Activated CD4-positive, alpha-beta T cell treated with anti-CD3 and anti-CD28 coated beads, Interleukin-2, Interleukin-4, amounts not matched to agents 100 ng/mL and 50 ng/mL, durations not matched to agents 16 hours and 8 hours (primary cell): Measurements from ENCODE around the gene TCEA2.

Source experiments
- DNase-seq: peaks from one replicate; pipeline ENCODE4 v3.0.0-alpha.2; 2020; ENCODE audit warnings: low spot score

Gene TCEA2

DNA sequence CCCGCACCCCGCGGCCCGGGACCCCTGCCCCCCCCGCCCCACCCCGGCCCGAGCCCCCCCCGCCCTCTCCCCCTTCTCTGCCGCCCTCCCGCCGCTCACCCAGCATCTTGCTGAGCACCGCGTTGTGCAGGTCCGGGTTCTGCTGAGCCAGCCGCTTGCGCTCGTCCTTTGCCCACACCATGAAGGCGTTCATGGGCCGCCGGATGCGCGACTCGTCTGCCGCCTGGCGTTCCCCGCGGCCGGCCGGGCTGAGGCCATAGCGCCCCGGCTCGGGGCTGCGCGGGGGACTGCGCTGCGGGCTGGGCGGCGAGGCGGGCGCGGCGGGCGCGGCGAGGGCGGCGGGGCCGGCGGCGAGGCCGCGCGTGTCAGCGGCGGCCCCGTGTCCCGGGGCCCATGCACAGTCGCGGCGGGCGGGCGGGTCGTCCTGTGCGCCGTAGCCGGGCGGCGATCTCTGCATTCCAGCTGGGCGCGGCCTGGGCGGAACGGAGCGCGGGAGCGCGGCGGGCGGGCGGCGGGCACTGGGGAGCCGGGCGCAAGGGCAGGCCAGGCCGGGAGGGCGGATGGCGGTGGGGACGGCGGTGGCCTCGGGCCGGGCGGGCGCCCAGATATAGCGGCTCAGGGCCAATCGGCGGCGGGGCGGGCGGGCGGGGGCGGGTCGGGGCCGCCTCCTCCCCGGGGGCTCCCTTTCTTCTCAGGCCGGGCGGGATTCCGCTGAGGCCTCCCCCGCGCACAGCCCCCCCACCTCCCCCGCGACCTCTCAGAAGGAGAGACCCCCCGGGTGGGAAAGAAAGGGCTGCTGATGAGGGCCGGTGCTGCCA lies 13.7 kb upstream of the TCEA2 start, which contains the start of gene SOX18:
Gene SOX18, minus strand, starts transcription at position 580 of the 818 bp plus-strand sequence. Its CDS starts 123 bp downstream, at position 457.
- DNase-seq, result peak; percentile 37

DNA sequence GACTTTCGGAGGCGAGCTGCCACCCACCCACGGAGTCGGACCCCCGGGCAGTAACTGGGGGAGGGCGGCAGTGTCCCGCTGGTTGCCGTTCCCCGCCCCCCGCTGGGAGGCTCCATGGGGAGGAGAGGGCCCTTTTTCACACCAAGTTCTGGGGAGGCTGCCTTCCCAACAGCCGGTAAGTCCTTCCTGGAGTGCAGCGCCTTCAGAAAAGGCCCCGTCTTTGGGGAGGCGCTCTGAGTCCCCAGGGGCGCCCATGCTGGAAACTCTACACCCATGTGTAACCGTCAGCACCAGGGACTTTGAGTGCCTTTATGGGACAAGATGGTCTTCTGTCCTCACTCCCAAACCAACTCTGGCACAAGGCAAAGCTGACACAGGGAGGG lies 13.1 kb upstream of the TCEA2 start:
- no peak for DNase-seq

DNA sequence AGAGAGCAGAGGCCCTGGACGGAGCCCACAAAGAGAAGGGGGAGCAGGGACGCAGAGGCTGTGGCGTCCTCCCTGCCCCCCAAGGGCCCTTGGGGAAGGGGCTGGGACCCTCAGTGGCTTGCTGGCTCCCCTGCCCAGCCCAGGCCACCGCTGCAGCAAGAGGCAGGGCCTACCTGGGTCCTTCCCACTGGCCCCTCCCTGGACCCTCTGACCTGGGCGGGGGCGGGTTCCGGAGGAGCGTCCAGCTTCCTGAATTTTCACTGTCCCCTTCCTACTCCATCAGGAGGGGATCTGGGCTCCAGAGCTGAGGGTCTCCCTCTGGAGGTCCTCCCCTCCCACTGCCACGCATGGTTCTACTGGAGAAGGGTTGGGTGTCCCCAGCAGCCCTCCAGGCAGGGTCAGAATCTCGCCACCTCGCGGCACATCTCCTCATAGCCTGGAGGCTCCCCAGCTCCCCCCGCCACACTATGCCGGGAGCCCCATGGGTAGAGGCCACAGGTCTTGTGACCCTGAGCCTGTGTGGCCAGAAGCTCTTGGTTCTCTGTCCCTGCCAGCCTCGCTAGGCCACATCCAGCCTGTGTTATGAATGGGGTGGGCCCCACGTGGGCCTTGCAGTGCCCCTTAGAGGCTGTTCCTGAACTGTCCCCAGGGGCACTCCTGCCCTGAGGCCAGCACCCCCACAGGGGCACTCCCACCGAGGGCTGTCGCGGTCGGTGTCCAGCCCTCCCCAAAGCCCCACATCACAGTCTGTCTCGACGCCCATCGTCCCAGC lies 12.6 kb upstream of the TCEA2 start:
- no peak for DNase-seq

DNA sequence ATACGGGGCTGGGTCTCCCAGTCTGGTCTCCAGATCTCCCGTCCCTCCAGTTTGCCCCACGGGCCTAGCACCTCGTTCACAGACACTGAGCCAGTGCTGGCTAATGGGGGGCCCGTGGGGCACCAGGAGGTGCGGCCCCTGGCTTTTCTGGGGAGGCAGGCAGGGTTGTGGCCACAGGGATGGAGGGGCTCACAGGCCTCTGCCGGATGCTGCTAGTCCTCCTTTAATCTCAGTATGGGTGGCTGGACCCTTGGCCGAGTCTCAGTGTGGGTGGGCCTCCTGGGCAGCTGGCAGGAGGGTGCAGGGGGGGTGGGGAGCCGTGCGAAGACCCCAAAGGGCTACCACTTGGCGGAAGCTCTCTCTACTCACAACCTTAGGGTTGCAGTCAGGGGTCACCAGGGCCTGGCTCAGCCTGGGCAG lies 12.0 kb upstream of the TCEA2 start:
- no peak for DNase-seq

DNA sequence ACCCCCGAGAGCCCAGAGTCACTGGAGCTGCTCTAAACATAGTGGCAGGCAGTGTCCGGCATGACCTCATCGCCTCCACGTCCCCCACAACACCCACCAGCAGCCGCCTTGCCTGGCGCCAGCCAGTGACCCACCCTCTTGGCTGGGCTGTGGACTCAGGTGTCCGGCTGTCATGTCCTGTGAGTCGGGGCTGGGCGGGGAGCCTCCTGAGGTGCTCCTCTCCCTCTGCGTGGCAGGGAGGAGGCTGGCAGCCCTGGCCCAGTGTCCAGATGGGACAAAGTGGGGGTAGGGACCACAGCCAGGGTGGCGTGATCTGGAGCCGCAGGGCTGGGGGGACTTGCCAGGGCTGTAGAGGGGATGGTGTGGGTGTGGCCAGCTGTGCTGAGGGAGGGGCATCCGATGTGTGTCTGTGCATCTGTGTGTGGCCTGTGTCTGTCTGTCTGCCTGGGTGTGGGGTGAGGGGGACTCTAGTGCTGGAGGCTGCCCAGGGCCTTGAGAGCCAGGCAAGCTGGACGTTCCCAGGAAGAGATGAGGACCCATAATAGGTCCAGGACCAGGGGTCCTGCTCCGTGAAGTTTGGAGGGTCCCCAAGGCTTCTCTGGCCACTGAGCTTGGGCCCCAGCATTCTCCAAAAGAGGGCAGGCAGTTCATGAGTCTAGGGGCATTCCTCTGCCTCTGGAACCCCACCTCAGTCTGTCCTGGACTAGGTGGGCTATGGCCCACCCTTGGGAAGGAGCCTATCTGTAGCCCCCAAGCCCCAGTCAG lies 11.3 kb upstream of the TCEA2 start:
- no peak for DNase-seq

DNA sequence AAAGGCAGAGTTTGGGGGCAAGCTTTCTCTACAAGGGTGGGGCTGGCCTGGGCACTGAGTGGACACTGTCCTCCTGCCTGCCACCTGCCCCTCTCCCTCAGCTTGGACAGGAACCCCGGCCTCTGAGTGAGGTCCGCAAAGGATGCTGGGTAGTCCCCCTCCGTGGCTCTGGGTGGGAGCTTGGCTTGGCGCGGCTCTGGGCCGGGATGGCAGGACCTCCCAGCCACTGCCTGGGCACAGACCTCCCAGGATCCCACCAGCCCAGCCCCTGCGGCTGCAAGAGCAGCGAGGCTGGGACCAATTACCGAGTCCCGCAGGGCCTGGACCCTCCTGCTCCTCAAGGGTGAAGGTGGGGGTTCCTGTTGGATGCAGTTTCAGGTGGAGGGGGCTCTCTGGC lies 10.7 kb upstream of the TCEA2 start:
- DNase-seq, result no peak

DNA sequence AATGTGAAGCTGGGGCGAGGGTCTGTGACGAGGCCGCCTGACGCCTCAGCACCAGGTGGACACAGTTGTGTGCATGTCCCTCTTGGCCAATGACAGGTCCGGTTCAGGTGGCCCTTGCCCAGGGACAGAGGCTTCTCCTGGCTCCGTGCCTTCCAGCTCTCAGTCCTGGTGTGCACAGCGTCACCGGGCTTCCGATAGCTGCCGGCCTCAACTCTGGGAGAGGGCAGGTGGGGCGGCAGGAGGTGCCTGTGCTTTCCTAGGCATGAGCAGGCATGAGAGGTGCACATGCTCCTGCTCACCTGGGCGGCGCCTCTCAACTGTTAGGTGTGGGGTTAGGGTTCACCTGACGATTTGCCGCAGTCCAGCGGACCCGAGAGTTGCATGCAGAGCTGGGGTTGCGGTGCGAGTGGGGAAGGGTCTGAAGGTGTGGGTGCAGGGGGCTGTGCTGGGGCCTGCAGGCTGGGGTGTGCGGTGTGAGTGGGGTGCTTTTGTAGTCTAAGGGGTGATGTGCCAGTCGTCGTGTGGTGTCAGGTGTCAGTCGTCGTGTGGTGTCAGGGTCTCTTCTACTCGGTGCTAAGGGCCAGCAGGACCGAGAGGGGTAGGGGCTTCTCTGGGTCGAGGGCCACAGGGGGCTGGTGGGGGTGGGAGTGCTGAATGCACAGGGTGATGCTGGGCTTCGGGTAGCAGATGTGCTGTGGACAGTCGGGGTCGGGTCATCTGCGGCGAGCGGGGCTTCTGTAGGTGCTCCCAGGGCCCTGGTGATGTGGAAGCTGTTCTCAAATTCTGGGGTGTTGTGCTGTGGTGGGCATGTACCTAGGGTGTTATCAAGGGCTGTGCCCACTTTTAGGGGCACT lies 9.8 kb upstream of the TCEA2 start:
- DNase-seq, result no peak

DNA sequence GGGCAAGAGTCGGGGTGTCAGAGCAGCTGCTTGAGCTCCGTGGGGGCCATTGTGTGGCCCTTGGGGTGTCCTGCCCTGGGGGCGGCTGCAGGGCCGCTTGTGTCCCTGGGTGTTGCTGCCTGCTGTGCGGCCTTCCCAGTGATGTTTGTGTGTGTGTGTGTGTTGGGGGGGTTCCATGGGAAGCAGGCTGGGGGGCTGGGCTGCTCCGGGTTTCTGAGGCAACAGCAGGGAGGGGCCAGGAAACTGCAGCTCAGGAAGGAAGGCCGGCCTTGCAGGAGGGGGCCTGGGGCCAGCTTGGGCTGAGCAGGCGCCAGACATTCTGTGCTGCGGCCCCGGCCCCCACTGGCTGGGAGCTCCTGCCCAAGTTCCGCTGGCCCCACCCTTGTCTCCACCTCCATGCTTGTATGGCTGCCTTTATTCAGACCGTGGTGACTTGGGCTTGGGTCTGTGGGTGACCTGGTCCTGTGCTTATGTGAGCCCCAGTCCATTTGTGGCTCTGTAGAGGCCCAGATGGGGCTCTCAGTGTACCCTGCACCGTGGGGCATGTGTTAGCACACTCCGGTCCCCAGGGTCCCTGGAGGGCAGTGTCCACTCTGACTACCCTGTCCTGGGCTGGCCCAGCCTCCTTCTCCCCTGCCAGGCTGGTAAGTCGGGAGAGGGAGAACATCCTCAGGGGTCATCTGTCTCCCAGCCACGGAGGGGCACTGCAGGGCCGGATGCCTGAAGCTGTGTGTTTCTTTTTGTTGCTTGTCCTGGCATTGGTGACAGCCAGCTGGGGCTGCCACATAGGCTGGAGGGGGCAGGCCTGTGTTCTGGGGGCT lies 8.9 kb upstream of the TCEA2 start:
- no peak for DNase-seq

DNA sequence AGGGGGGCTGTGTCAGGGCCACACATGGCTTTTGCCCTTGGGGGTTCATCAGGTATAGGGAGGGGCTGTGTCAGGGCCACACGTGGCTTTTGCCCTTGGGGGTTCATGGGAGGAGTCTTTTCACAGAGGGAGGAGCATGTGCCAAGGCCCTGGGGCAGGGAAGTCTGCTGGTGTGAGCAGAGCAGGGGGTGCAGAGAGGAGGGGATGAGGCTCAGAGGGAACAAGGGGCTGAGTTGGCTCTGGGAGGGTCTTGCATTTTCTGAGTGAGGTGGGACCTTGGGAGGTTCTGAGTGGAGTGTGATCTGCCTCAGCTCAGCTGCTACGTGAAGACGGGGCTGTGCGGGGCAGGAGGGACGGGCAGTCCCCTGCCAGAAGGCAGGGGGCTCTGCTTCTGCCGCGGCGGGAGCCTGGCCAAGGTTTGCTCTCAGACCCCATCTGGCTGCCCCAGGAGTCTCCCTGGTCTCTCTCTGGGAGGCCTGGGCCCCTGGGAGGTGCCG lies 7.6 kb upstream of the TCEA2 start:
- DNase-seq, result no peak

DNA sequence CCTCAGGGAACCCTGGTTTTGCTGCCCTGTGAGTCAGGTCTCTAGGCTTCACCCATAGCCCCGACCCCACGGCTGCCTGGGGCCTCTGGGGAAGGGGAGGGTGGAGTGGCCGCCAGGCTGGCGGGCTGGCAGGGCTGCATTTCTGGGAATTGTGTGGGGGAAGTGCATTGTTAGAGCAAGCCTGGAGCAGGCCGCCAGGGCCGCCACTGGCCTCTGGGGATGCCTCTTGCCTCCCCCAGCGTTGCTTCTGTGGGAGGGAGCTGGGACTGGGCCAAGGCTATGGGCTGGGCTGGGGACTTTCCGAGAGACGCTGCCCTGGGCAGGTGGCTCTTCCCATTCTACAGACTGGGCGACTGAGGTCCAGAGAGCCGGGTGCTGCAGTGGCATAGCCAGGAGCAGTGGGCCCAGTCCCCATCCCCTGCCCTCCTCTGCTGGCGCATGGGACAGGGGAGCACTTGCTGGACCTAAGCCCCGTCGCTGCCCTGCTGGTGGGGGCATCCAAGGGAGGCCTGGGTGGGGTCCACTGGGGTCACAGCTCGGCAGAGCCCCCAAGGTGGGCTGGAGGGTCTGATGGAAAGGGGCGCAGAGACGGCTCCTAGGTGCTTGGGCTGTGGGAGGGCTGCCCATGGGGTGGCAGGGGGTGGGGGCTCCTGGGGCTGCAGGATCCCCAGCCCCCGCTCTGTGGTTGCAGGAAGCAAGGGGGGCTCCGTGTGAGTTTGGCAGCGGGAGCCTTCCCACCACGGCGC lies 6.9 kb upstream of the TCEA2 start:
- no peak for DNase-seq

DNA sequence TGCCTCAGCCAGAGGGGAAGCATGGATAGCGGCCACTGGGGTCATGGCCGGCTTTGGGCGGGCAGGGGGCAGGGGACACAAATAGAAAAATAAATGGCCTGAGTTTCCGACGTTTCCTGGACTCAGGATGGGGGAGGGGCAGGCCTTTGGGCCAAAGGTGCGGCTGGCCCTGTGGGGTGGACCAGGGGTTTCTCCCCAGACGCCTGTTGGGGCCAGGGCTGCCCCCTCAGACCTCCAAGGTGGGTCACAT lies 6.4 kb upstream of the TCEA2 start:
- DNase-seq, result no peak

DNA sequence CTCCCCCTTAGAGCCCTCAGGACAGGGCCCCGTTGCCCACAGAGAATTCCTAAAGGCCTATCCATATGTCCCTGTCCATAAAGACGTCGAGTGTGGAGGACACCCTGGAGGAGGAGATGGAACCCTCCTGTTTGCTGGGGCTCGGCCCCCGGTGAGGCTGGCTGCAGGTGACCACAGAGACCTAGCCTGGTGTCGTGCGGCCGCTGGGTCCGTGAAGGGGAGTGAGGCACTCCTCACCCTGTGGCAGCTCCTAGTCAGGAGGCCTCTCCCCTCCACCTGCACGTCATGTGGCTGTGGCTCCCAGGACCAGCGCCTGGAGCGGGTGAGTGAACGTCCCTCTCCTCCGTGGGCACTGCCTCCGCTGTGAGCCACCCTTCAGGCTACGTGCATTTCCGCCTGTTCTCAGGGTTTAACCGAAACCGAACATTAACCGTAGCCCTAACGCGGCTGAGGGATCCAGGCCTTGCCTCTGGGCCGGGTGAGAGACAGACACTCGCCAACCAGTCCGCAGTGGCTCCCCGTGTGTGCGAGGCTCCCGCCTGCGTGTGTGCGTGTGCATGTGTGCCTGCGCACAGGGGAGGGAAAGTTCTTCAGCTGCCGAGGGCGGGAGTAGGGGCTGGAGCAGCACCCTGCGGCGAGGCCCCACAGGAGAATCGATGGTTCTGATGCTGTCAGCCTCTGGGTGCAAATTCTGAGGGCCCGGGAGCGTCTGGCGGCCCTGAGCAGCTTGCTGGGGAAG lies 5.9 kb upstream of the TCEA2 start:
- no peak for DNase-seq

DNA sequence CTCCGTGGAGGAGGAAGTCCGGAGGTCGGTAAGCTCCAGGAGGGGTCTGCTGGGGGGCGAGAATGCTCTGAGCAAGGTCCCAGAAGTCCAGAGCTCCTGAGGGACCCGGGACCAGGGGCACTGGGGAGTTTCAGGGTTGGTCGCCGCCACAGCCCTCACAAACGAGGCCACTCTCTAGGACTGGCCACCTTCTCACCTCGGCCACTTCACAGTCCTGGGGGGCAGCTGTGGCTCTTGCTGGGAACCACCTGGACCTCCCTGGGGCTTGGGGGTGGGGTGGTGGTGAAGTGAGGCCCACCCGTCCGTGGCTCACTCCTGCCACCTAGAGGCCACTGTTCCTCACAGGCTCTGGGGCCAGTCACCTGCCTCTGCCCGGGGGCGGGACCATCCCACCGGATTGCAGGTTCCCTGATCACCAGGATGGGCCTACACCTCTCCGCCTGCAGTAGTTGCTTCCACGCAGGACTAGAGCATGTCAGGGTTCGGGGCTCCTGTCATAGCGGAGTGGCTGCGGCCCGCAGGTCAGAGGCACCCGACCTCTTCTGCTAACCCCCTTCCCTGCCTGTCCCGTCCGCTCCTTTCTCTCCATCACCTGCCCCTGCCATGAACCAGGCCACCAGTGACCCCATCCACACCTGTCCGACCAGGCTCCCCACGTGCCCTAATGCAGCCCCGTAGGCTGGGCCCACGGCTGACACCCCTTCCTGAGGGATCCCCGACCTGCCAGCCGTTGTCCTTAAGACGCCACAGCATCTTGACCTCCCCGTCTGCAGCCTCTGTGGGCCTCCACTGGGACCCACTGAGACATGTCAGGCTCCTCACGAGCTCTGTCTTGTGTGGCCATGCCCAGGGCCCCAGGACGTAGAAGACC lies 5.1 kb upstream of the TCEA2 start:
- peak; percentile 80 for DNase-seq

DNA sequence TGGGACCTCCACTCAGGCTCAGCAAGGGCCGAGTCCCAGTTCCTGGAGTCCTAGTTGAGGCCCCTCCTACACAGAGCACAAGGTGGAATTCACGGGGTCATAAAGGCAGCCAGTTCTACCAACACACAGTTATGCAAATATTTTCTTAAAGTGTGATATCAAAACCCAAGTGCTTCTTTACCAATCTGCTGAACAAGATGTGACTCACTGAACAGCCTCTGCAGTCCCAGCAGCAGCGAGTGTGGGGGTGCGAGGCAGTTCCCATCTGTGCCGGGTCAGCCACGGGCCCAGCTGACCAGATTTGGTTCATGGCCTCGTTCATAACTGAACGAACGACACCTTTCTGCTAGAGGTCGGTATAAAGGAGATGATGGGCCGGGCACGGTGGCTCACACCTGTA lies 4.5 kb upstream of the TCEA2 start:
- no peak for DNase-seq

DNA sequence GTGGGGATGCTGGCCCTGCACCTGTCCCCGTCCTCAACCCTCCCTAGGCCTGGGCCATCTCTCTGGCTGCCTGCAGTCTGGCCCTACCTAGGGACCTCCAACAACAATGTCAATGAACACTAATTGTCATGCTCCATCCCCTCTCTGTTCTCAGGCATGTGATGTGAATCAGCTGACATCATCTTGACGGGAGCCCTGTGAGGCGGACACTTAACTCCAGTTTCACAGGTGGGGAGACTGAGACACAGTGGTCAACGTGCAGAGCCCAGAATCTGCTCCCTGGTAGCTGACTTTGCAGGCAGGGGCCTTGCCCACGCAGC lies 762 bp upstream of the TCEA2 start:
- no peak for DNase-seq

DNA sequence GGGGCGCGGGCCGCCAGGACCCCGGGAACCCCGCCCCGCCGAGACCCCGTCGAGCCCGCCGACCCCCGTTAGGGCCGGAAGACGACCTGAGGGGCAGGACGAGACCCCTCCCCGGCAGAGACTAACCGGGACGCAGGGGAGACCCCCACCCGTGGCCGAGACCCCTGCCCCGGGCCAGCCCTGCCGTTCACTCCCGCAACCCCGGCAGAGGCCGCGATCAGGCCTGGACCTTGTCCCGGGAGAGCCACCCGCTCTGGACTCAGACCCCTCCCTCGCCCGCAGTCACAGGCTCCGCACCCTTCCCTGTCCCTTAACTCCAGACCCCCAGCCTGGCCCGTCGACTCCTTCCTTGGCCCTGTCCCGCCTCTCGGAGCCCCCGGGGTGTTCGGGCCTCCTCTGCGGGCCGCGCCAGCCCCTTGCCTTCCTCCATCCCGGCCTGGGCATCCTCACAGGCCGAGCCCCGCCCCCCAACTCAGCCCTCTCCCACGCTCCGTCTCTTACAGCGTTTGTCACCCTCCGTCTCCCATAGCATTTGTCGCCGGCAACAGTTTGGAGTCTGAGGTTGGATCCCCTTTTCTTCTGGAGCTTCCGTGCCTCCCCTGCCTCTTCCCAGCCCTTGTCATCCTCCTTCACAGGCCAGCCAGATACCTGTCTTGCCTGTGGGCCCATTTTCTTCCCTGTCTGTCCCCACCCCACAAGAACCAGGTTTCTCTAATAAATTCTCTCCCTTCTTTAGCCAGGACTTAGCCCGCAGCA lies 569 bp downstream of the TCEA2 start:
- no peak for DNase-seq

DNA sequence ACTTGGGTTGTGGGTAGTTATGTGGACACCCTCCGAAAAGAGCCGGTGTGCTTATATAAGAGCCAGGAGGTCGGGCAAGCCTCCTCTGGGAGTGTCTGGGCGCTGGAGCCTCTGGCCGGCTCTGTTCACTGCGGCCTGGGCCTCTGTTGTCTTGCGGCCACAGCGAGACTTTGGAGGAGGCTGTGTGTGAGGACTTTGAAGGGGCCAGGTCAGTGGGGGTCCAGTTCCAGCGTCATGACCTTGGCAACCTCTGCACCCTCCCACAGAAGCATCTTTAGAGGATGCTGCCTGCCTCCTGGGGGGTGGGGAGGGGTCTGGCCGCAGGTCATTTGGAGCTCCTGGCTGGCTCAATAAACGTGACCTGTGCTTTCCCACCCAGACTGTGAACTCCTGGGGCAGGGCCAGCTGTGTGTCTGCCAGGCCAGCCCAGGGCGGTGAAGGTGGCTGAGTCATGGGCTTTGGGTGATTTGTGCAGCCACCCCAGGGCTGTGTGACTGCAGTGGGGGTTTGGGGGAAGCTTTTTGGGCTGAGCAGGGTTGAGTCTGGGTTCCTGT lies 1.2 kb downstream of the TCEA2 start:
- no peak for DNase-seq
